ENCODE measurements around the gene DENND4A.
"Not testable (repeated sequence)": the region's sequence is repeated elsewhere in the genome, so short reads cannot be mapped to it uniquely, and the experiment has no call there.

The DENND4A gene

GRCh38 chr15:65757256-65757655 is 34.8 kb downstream of the DENND4A start:
- DNase-seq (ENCODE audit: low spot score) = no peak

DNA sequence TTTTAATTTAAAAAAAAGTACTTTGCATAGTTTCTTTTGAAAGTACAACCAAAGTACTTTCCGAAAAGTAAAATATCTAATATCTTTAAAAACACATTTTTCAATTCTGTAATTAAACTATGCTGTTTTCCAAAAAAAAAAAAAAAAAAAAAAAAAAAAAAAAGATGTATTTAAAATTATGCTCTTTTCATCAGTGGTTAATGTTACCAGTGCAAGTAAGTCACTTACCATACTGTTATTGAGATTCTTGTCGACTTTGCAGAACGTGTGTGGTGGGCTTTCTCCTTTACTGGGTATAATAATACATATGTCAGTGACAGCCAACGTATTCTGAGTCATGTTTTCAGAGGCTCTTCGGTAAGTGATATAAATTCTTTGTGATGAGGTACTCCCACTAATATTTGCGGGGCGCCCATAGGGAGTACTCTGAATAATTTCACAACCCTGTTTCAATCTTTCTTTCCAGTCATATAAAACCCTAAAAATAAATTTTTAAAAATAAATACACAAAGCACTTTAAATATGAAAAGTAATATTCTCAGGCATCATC is 39.9 kb downstream of the DENND4A start:
- DNase-seq (ENCODE audit: low spot score) = no peak

DNA sequence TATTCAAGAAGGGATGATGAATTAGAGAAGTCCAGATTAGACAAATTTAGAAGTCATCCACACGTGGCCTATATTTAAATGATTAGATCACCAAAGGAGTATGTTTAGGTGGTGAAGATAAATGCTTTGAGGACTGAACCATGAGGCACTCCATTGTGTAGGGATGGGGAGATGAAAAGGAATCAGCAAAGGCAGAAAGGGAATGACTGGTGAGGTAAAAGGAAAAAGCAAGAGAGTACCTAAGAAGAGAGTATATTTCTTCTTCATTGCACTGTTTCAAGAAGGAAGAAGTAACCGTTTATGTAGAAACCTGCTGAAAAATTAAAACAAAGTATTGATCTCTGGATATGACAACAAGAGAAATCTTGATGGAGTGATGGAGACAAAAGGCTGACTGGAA is 40.7 kb downstream of the DENND4A start:
- DNase-seq (ENCODE audit: low spot score) = no peak

- no peak for DNase-seq (ENCODE audit: low spot score)
Measured at GRCh38 chr15:65747265-65747664, 44.8 kb downstream of the DENND4A start.

GRCh38 chr15:65743637-65744252 is 48.3 kb downstream of the DENND4A start:
- no peak for DNase-seq (ENCODE audit: low spot score)

DNA sequence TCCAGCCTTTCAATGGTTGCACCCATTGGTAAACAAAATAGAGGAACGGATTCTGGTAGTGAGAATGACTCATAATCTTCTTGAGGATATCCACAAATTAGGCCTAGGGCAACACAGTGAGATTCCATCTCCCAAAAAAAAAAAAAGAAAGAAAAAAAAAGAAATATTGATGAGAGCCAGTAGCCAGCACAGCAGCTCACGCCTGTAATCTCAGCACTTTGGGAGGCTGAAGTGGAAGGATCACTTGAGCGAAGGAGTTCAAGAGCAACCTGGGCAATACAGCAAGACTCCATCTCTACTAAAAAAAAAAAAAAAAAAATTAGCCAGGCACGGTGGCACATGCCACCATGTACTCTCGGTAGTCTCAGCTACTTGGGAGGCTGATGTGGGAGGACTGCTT is 51.9 kb downstream of the DENND4A start:
- no peak for DNase-seq (ENCODE audit: low spot score)

DNA sequence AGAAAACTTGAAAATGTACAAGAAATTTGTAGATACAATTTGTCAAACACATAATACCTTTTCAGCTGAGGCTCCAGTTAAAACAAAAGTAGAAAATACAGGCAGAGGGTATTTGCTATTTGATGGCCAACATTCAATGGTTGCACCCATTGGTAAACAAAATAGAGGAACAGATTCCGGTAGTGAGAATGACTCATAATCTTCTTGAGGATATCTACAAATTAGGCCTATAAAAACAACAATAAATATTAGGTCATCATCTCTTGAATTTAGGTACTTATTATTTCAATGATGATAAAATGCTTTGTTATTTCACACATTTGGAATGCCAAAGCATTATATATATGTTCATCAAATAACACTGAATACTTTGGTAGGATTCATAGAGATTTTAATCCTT is 53.4 kb downstream of the DENND4A start:
- DNase-seq (ENCODE audit: low spot score) = no peak

GRCh38 chr15:65733599-65733998 is 58.5 kb downstream of the DENND4A start:
- not testable (repeated sequence) for DNase-seq (ENCODE audit: low spot score)

DNA sequence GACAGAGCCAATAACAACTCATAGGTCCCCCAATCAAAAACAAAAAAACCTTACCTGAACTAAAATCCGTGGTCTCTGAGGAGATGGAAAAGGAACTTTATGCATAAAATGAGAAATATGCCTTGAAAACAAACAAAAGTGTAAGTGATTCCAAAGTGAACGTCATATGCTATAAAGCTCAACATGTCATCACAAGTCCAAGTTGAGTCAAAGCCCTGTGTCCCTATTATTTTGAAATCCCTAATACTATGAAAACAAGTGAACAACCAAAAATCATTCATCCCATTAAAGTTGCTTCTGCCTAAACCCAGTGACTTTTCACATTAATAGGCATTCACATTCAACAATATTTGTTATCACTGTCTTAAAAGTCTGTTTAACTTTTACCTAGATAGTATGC is 59.4 kb downstream of the DENND4A start:
- DNase-seq (ENCODE audit: low spot score) = no peak

- DNase-seq (ENCODE audit: low spot score) = no peak
Measured at GRCh38 chr15:65731926-65732325, 60.2 kb downstream of the DENND4A start.

GRCh38 chr15:65730549-65731172 is 61.4 kb downstream of the DENND4A start:
- DNase-seq (ENCODE audit: low spot score) = no peak

DNA sequence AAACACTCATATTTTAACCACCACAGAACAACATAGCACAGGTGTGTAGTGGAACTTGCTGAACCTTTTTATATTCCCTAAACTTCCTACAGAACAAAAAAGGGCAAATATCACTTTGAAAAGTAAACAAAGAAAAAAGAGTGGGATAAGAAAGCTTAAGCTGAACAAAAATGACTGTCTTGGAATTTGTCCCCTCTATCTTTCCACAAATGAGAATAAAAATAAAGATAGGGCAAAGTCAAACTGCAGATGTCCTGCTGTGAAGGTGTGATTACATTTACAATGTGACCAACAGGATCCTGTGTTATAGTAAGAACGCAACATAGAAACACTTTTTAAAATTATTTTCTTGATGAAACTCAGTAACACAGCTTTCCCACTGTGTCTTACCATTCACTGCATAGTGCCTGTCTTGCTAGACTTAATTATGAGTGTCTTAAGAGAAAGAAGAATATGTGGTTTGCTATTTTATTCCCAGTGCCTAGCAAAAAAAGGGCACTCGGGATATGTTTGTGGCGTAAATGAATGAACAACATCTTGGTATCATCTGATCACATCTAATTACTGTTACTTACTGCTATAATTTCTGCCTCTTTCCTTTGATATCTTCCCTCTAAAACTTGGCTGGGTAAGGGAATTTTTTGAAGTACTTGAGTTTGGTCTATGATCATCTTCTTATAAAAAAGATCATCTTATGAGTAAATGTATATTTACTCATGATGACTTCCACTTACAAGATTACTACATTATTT is 67.5 kb downstream of the DENND4A start:
- no peak for DNase-seq (ENCODE audit: low spot score)

DNA sequence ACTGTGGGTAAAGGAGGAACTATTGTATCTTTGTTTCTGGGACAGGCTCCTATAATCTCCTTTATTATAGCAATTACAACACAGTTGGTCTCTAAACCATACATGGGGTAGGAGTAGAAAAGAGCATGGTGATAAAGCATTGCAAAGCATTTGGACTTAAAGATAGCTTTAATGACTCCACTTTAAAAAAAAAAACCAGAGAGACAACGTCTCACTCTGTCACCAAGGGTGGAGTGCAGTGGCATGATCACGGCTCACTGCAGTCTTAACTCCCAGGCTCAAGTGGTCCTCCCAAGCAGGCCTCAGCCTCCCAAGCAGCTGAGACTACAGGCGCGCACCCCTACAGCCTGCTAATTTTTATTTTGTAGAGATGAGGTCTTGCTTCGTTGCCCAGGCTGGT is 68.2 kb downstream of the DENND4A start:
- no peak for DNase-seq (ENCODE audit: low spot score)

DNA sequence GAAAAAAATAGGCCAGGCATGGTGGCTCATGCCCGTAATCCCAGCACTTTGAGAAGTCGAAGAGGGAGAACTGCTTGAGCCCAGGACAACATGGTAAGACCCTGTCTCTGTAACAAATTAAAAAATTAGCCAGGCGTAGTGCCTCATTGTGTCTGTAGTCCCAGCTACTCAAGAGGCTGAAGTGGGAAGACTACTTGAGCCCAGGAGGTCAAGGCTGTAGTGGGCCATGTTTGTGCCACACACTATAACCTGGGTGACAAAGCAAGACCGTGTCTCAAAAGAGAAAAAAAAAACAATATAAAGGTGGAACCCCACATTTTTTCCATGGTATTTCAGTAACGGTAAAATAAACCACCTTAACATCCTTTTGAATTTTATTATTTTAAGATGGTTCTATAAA is 69.9 kb downstream of the DENND4A start:
- DNase-seq (ENCODE audit: low spot score) = no peak

GRCh38 chr15:65712415-65712814 is 79.7 kb downstream of the DENND4A start:
- no peak for DNase-seq (ENCODE audit: low spot score)

GRCh38 chr15:65695081-65695480 is 97.0 kb downstream of the DENND4A start:
- DNase-seq (ENCODE audit: low spot score) = no peak

GRCh38 chr15:65690778-65691177 is 101.3 kb downstream of the DENND4A start:
- no peak for DNase-seq (ENCODE audit: low spot score)

DNA sequence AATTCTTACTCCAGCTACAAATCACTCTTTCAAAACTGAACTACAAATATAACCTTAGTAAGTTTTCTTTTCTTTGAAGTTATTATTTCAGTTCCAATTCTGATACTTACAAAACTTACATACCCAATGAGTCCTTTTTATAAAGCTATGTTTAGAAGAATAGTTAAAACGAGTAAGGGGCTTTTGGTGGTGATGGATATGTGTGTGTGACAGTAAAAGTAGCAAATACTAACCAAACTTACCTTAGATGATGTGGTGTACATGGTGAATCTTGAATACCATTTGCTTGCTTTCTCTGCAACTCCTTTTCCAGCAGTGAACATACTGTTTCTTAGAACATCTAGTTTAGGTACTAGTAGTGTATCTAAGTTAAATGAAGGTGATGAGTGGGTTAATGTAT is 101.9 kb downstream of the DENND4A start:
- DNase-seq (ENCODE audit: low spot score) = no peak

- no peak for DNase-seq (ENCODE audit: low spot score)
Measured at GRCh38 chr15:65688462-65688861, 103.6 kb downstream of the DENND4A start.

GRCh38 chr15:65682404-65682911 is 109.6 kb downstream of the DENND4A start:
- no peak for DNase-seq (ENCODE audit: low spot score)

DNA sequence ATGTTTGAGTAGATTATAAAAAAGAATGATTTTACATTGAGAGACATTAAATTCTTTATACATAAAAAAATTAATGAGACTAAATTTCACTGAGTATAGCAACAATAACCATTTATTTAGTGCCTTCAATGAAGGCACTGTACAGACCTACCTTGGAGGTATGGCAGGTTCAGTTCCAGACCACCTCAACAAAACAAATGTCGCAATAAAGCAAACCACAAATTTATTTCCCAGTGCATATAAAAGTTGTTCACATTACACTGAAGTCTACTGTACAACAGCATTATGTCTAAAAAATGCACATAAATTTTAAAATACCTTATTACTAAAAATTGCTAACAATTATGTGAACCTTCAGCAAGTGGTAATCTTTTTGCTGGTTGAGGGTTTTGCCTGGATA is 111.5 kb downstream of the DENND4A start:
- DNase-seq (ENCODE audit: low spot score) = no peak

- no peak for DNase-seq (ENCODE audit: low spot score)
Measured at GRCh38 chr15:65676123-65676522, 116.0 kb downstream of the DENND4A start.

- DNase-seq (ENCODE audit: low spot score) = no peak
Measured at GRCh38 chr15:65675551-65675950, 116.5 kb downstream of the DENND4A start.

Measured in hepatic stellate cell (primary cell).